Measurements from ENCODE around the gene FAU.
"Not testable (repeated sequence)": the region's sequence is repeated elsewhere in the genome, so short reads cannot be mapped to it uniquely, and the experiment has no call there.

Gene FAU

GRCh38 chr11:65121865-65122696, at the start of gene FAU, which contains the start of gene MRPL49:
FAU (minus strand) TSS chr11:65122134; CDS start chr11:65121813, 321 bp downstream.
MRPL49 (plus strand) TSS chr11:65122321; CDS start chr11:65122347, 26 bp downstream.
- peak; percentile 98 for DNase-seq

- no peak for DNase-seq
Measured at GRCh38 chr11:65170058-65170534, 48.2 kb upstream of the FAU start, which contains the start of gene SPDYC. SPDYC (plus strand) TSS chr11:65170233; CDS start chr11:65171358, 1,125 bp downstream.

DNA sequence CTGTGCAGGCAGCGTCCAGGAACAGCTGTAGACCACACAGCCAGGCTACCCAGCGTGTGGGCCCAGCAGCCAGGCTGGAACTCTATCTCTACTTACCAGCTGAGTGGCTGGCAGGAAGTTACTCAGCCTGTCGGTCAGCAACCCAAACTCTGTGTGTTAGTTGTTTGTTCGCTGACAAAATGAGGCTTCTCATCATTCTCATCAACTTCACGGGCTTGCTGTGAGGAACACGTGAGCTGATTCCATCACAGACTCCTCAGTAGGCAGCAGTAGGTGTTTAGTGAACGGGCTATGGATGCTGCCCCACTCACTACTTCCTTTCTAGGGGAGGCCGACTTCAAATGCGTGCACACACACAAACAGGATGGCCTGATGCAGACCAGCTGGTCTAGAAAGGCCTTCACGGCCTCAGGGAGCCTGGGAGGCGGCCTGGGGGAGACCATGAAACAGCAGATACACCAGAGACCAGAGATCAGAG, 47.3 kb upstream of the FAU start:
- no peak for DNase-seq

DNA sequence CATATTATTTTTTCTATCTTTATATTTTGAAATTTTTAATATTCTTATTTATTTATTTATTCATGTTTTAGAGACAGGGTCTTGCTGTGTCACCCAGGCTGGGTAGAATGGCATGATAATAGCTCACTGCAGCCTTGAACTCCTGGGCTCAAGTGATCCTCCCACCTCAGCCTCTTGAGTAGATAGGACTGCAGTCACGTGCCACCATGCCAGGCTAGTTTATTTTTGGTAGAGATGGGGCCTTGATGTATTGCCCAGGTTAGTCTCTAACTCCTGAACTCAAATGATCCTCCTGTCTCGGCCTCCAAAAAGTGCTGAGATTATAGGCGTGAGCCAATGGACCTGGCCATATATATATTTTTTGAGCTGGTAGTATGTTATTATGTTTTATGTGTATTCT, 45.7 kb upstream of the FAU start:
- DNase-seq = no peak

DNA sequence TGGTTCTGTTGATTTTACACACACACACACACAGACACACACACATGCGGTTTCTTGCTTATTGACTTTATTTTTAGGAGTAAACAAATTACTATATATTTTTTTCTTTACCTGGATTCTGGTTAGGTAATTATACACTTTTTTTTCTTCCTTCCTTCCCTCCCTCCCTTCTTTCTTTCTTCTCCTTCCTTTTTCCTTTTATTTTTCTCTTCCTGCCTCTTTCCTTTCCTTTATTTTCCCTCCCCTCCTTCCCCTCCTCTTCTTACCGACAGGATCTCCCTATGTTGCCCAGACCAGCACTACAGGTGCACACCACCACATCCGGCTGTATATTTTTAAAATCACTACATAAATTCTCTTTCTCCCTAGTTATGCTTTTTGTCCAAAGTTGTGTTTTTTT, 45.0 kb upstream of the FAU start:
- no peak for DNase-seq

GRCh38 chr11:65165410-65166317, 43.7 kb upstream of the FAU start:
- no peak for DNase-seq

- no peak for DNase-seq
Measured at GRCh38 chr11:65163684-65164083, 41.8 kb upstream of the FAU start.

GRCh38 chr11:65160643-65161042, 38.7 kb upstream of the FAU start:
- no peak for DNase-seq

DNA sequence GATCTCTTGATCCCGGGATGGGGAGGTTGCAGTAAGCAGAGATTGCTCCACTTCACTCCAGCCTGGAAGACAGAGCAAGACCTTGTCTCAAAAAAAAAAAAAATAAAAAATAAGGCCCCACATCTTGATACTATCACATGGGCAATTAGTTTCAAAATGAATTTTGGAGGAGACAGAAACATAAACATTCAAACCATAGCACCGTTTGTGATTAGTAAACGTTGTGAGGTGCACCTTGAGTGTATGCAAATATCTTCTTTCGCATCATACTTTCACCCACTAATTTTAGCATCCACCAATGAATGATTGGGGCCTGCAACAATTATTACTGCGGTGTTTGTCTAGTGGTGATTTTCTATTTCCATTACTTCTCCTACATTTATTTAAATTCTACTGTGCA, 37.1 kb upstream of the FAU start:
- no peak for DNase-seq

DNA sequence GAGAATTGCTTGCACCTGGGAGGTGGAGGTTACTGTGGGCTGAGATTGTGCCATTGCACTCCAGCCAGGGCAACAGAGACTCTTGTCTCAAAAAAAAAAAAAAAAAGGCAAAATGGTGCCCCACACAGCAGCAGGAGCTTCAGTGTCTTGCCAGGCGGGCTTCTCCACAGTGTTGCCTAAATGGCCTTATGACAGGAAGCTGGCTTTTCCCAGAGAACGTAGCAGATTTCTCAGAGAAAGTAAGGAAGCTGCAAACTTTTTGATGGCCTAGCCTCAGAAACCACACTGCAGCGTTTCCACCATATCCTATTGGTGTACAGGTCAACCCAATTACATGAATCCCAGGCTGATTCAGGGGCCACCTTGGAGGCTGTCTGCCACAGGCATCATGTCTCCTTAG, 35.4 kb upstream of the FAU start:
- DNase-seq = no peak

DNA sequence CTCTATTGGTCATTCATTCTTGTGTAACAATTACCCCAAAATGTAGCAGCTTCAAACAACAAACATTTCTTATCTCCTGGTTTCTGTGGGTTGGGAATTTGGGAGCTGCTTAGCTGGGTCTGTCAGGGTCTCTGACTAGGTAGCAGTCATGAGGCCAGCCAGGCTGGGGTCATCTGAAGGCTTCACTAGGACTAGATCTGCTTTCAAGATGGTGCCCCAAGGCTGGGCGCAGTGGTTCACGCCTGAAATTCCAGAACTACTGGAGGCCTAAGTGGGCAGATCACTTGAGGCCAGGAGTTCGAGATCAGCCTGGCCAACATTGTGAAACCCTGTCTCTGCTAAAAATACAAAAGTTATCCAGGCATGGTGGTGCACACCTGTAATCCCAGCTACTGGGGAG, 35.0 kb upstream of the FAU start:
- no peak for DNase-seq

DNA sequence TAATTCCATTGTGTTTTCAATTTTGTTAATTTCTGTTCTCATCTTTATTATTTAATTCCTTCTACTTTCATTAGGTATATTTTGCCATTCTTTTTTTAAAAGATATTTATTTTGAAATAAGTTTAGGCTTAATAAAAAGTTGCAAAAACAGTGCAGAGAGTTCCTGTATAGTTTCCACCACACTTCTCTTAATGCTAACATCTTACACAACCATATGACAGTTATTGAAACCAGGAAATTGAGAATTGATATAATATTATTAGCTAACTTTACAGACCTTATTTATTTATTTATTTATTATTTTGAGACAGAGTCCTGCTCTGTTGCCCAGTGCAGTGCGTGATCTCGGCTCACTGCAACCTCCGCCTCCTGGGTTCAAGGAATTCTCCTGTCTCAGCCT, 34.3 kb upstream of the FAU start:
- DNase-seq = no peak

DNA sequence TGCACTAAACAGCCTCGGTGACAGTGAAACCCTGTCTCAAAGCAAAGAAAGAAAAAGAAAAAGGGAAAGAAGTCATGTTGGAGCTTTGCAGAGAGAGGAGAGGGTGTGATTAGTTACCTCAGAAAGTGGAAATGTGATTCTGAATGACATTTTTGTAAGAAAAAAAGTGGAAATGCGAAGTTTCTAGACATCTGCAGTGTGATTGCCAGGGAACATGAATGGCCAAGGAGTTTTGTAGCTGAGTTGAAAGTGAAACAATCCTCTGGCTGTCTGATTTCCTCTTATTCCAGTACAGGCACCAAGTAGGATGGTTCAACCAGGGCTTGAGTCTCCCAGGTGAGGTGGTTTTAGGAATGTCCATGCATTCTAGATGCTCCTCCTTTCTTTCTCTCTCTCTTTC, 30.2 kb upstream of the FAU start:
- no peak for DNase-seq

DNA sequence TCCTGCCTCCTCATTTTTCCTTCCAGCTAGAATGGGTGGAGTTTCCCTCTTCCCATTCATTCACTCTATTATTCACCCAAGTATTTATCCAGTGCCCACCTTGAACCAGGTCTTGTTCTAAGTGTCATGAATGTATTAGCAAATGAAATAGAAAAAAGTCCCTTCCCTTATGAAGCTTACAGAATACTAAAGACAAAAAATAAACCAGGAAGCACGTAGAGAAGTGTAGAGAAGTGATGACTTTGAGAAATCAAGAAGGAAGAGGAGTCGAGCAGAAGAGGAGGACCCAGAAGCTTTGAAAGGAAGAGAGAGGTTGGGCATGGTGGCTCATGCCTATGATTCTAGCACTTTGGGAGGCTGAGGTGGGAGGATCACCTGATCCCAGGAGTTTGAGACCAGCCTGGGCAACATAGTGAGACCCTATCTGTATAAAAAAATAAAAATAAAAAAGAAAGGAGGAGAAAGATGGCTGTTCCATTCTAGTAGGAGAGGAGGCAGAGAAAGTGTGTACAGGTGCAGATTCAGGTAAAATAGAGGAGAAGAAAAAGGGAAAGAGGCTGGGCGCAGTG, 29.5 kb upstream of the FAU start:
- no peak for DNase-seq

GRCh38 chr11:65150509-65151299, 28.8 kb upstream of the FAU start:
- DNase-seq = peak; percentile 76

- DNase-seq = not testable (repeated sequence)
Measured at GRCh38 chr11:65150131-65150508, 28.2 kb upstream of the FAU start.

DNA sequence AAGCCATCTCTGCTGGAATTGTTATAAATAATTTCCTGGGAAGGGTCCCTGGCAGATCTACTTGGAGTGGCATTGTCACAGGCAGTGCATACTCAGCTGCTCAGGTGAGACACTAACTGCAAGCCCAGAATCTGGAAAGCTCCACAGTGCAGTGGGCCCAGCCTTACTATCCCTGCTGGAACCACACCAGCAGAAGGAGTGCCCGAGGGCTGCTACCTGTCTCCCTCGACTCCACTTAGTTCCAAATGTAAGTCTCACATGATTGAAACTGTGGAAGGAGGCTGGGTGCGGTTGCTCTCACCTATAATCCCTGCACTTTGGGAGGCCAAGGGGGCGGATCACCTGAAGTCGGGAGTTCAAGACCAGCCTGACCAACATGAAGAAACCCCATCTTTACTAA, 26.7 kb upstream of the FAU start:
- no peak for DNase-seq

DNA sequence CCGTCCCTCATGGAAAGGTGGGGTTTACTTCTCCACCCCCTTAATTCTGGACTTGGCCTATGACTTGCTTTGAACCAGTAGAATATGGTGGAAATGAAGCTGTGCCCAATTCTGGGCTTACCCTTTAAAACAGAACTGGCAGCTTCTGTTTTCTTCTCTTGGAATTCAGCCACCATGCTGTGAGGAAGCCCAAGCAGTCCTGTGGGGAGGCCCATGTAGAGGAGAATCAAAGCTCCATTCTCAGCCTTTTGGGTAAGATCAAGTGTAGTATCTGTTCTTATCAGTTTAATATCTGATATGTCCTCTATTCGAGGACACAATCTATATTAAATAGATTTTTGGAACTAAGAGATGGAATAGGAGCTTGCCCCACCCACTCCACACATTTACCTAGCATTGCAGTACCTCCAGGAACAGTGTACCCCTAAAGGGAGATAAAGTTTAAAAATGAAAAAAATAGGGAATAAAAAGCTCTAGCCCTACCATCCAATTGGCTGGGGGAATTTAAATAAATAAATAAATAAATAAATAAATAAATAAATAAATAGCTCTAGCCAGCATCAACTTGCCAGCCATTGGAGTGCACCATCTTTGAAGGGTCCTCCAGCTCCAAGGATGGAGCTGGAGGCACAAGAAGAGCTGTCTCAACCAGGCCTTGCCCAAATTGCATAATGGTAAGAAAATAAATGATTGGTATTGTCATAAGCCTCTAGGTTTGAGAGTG, 25.6 kb upstream of the FAU start:
- no peak for DNase-seq

DNA sequence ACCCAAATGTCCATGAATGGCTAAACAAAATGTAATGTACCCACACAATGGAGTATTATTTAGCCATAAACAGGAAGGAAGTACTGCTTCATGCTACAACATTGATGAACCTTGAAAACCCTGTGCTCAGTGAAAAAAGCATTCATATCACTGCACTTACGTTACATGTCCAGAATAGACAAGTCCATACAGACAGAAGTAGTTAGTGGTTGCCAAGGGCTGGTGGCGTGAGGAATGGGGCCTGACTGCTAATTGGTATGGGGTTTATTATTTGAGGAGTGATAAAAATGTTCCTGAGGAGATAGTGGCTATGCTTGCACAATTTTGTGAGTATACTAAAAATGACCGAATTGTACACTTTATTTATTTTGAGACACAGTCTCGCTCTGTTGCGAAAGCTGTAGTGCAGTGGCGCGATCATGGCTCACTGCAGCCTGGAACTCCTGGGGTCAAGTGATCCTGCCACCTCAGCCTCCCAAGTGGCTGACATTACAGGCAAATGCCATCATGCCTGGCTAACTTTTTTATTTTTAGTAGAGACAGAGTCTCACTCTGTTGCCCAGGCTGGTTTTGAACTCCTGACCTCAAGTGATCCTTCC, 20.1 kb upstream of the FAU start:
- DNase-seq = no peak

DNA sequence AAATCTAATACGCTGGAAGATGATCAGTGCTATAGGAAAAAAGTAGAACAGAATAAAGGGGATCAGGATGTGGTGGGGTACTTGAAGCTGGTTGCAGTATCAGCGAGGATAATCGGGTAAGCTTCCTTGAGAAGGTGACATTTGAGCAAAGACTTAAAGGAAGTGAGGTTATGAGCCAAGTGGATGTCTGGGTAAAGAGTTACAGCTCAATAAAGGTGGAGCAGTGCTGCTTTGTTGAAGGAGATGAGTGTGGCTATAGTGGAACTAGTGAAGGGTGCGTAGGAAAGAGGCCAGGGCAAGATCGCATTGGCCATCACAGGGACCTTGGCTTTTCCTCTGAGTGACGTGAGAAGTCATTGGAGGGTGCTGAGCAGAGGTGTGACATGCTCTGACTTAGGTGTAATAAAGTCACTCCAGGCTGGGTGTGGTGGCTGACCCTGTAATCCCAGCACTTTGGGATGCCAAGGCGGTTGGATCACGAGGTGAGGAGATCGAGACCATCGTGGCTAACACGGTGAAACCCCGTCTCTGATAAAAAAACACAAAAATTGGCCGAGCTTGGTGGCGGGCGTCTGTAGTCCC, 14.7 kb upstream of the FAU start:
- no peak for DNase-seq

DNA sequence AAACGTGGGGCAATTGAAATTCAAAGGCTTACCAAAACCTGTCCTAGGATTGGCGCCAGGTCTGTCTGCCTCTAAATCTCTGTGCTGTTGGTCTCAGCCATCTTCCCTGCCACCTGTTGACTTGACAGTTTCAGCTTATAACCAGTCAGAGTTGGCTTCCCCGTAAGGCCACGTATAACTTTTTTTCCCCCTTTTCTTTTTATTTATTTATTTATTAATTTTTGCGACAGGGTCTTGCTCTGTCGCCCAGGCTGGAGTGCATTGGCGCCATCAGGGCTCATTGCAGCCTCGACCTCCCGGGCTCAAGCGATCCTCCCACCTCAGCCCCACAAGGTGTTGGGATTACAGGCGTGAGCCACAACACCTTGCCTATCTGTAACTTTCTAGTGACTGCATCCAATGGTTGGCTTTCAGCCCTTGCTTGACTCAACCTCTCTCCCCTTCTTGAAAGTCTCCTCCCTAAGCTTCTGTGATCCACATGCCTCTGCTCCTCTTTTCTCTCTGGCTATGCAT, 13.8 kb upstream of the FAU start:
- DNase-seq = no peak
